ENCODE measurements around the gene POC1A. TPM values are rescaled to one million over a fixed set of nuclear protein-coding genes. Genes with fewer than 3 reads are reported as not detected.

The POC1A gene
- total RNA-seq, 1 donor from 2014 or later, result 2.4 TPM

DNA sequence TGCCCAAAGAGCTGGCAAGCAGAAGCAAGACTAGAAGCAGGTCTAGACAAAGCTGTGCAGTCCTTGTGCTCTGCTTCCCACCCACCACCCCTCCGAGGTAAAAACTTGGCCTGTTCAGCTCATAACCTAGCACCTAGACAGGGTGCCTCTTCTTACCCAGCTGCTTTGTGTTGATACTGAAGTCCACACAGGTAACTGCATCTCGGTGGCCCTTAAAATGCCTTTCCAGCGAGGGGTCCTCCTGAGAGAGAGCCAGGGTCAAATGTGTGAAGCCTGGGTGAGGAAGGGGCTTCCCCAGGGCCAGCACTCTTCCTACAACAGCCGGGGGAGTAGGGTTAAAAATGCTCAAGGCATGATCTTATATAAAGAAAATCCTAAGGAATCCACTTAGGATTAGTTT lies 3.4 kb downstream of the POC1A start:
- H3K27ac Mint-ChIP-seq, result no peak overlapping the region
- ATAC-seq (ENCODE audit: low read depth) (no peak), DNase-seq (no peak)
- CTCF ChIA-PET, result no interaction called here
- H3K27me3 Mint-ChIP-seq, result no peaks in the 10 kb centered on the region
- POLR2A ChIA-PET, result interaction anchor here (1.1 kb wide), 1 partner anchor 155 kb away, joined by 3 read pairs; the partner anchor contains the start of gene RPL29
- H3K4me1 Mint-ChIP-seq, result peaks cover 13% of the 10 kb centered on the region
- intact Hi-C loops (cut with micrococcal nuclease), result loop anchor here (5.0 to 10.0 kb wide), 2 partner anchors 384 to 1534 kb away; partner anchors contain the start of genes MAPKAPK3, NT5DC2 and UQCC5
- H3K9me3 Mint-ChIP-seq, result no peaks in the 10 kb centered on the region
- TF ChIP-seq, protein P1, sequence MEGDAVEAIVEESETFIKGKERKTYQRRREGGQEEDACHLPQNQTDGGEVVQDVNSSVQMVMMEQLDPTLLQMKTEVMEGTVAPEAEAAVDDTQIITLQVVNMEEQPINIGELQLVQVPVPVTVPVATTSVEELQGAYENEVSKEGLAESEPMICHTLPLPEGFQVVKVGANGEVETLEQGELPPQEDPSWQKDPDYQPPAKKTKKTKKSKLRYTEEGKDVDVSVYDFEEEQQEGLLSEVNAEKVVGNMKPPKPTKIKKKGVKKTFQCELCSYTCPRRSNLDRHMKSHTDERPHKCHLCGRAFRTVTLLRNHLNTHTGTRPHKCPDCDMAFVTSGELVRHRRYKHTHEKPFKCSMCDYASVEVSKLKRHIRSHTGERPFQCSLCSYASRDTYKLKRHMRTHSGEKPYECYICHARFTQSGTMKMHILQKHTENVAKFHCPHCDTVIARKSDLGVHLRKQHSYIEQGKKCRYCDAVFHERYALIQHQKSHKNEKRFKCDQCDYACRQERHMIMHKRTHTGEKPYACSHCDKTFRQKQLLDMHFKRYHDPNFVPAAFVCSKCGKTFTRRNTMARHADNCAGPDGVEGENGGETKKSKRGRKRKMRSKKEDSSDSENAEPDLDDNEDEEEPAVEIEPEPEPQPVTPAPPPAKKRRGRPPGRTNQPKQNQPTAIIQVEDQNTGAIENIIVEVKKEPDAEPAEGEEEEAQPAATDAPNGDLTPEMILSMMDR (IDR thresholded peaks at IDR 0.05), result no peak
- no peak overlapping the region for H3K4me3 Mint-ChIP-seq
- H3K36me3 Mint-ChIP-seq (ENCODE audit: low read depth), result peaks cover 2% of the 10 kb centered on the region

DNA sequence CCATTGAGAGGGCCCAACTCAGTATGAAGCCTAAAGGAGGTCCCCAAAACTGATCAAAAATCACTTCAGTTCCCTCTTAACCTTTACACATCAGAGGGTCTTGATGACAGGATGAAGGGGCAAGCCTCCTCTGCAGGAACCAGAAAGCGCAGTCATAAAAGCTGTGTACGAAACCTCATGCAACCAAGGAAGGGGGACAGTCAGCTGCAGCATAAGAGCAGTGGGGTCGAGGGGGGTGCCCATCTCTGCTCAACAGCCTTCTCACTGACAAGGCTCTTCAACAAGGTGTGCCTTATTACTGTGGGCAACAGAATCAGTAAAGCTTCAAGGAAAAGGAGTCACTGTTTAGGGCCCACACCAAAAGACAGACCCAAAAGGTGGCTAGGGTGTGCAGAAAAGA lies 3.9 kb downstream of the POC1A start:
- no peak for ATAC-seq (ENCODE audit: low read depth)
- CTCF ChIA-PET, result no interaction called here
- H3K4me1 Mint-ChIP-seq, result peaks cover 10% of the 10 kb centered on the region
- peaks cover 2% of the 10 kb centered on the region for H3K36me3 Mint-ChIP-seq (ENCODE audit: low read depth)
- no peak overlapping the region for H3K27ac Mint-ChIP-seq
- H3K4me3 Mint-ChIP-seq, result no peak overlapping the region
- DNase-seq, result no peak
- TF ChIP-seq, protein P1 (IDR thresholded peaks at IDR 0.05), result no peak
- intact Hi-C loops (cut with micrococcal nuclease), result loop anchor here (5.0 to 10.0 kb wide), 2 partner anchors 384 to 1533 kb away; partner anchors contain the start of genes MAPKAPK3, NT5DC2 and UQCC5
- H3K9me3 Mint-ChIP-seq, result no peaks in the 10 kb centered on the region
- POLR2A ChIA-PET, result interaction anchor here (1.1 kb wide), 1 partner anchor 154 kb away, joined by 3 read pairs; the partner anchor contains the start of gene RPL29
- no peaks in the 10 kb centered on the region for H3K27me3 Mint-ChIP-seq

DNA sequence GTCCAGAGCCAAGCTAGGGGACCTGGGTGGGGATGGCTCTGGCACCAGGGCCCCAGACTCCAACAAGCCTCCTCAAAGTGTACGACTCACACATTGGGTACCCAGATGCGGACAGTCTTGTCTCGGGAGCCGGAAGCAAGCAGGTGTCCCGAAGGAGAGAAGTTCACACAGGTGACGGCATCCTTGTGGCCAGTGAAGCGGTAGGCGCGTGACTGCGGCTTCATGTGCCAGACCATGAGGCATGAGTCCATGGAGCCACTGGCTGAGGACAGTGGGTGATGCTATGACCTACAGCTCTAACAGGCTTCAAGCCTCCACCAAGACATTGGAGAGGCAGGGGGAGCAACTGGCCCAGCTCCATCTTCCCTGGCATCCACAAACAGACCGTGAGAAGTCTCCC lies 4.5 kb downstream of the POC1A start:
- H3K27me3 Mint-ChIP-seq, result no peaks in the 10 kb centered on the region
- ATAC-seq (ENCODE audit: low read depth), result no peak
- no peak overlapping the region for H3K4me3 Mint-ChIP-seq
- no peak overlapping the region for H3K27ac Mint-ChIP-seq
- H3K36me3 Mint-ChIP-seq (ENCODE audit: low read depth), result peaks cover 2% of the 10 kb centered on the region
- ChIA-PET CTCF (no interaction called here), POLR2A (no interaction called here)
- peaks cover 4% of the 10 kb centered on the region for H3K4me1 Mint-ChIP-seq
- H3K9me3 Mint-ChIP-seq, result no peaks in the 10 kb centered on the region
- DNase-seq, result no peak
- TF ChIP-seq, protein P1 (IDR thresholded peaks at IDR 0.05), result no peak
- intact Hi-C loops (cut with micrococcal nuclease), result loop anchor here (5.0 to 10.0 kb wide), 2 partner anchors 385 to 1532 kb away; partner anchors contain the start of genes MAPKAPK3, NT5DC2 and UQCC5

DNA sequence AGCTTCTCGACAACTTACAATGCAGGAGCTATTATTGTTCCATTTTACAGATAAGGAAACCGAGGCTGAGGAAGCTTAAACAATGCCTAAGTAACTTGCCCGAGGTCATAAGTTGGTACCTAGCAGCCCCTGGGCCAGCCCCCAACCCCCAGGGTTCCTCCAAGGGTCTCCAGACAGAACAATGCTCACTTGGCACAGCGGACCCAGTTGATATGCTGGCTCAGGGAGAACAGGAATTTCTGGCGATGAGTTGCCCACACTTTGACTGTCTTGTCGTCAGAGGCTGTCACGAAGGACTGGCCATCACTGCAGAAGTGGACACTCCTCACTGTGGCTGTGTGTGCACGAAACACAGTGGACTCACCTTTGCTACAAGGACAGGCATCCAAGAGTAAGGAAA lies 5.2 kb downstream of the POC1A start:
- DNase-seq (no peak), ATAC-seq (ENCODE audit: low read depth) (no peak)
- TF ChIP-seq, protein P1 (IDR thresholded peaks at IDR 0.05), result no peak
- Mint-ChIP-seq H3K4me1 (peaks cover 7% of the 10 kb centered on the region), H3K9me3 (no peaks in the 10 kb centered on the region), H3K36me3 (ENCODE audit: low read depth) (no peaks in the 10 kb centered on the region), H3K27me3 (no peaks in the 10 kb centered on the region), H3K4me3 (no peak overlapping the region), H3K27ac (no peak overlapping the region)
- ChIA-PET POLR2A (no interaction called here), CTCF (interaction anchor here (1.2 to 1.3 kb wide), 2 partner anchors 71 to 147 kb away, joined by 3 to 4 read pairs; no protein-coding TSS in a partner anchor)
- intact Hi-C loops (cut with micrococcal nuclease), result no loop called here

DNA sequence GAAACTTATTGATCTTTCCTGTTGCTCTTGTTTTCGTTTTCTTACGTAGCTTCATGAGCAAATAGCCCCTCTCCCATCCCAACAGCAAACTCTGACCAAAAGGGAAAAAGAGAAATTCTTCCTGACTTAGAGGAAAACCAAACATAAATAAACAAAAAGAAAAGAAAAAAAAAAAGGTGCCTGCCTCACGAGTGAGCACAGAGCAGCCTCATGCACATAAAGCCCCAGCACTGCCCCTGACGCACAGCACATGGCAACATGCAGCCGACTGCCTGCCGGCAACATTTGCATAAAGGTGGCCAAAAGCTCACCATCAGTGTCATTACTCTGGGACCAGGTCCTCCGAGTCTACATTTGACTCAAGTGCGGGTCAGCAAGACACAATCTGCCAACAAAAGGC lies 6.4 kb downstream of the POC1A start:
- H3K4me1 Mint-ChIP-seq, result peaks cover 4% of the 10 kb centered on the region
- DNase-seq, result no peak
- intact Hi-C loops (cut with micrococcal nuclease), result no loop called here
- H3K4me3 Mint-ChIP-seq, result no peak overlapping the region
- TF ChIP-seq, protein P1 (IDR thresholded peaks at IDR 0.05), result no peak
- POLR2A ChIA-PET, result interaction anchor here (0.6 kb wide), 1 partner anchor 12 kb away, joined by 7 read pairs; no protein-coding TSS in a partner anchor
- H3K9me3 Mint-ChIP-seq, result no peaks in the 10 kb centered on the region
- CTCF ChIA-PET, result interaction anchor here (1.3 to 5.5 kb wide), 3 partner anchors 73 to 147 kb away, joined by 4 to 28 read pairs (median 8); no protein-coding TSS in a partner anchor
- no peak for ATAC-seq (ENCODE audit: low read depth)
- H3K27me3 Mint-ChIP-seq, result no peaks in the 10 kb centered on the region
- no peak overlapping the region for H3K27ac Mint-ChIP-seq
- no peaks in the 10 kb centered on the region for H3K36me3 Mint-ChIP-seq (ENCODE audit: low read depth)

Measured in activated B cell treated with CpG ODN at 0.5 μM for 24 hours (primary cell).